ENCODE measurements around the gene BET1L. TPM values are rescaled to one million over a fixed set of nuclear protein-coding genes. Genes with fewer than 3 reads are reported as not detected.
"Not testable (repeated sequence)": the region's sequence is repeated elsewhere in the genome, so short reads cannot be mapped to it uniquely, and the experiment has no call there.

Gene BET1L
- total RNA-seq, 1 donor from 2014 or later, result 17.8 TPM

DNA sequence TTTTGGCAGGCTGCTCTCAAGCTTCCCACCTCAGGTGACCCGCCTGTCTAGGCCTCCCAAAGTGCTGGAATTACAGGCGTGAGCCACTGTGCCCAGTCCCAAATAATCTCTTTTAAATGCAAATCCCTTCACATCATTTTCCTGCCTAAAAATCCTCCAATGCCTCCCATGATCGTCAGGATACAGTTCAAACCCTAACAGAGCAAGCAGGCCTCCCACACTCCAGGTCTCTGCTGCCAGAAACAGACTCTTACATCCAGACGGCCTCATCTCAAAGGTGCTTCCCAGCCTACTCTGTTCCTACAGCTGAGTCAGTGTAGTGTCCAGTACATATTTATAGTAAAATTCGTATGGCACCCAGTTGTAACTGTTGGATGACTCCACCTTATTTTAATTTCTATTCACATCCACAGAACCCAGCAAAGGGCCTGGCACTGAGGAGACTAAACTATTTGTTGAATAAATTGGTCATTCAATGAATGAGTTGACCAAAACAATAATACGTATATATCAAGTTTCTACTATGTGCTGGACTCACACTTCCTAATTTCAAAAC lies 20.7 kb upstream of the BET1L start:
- DNase-seq, result no peak

DNA sequence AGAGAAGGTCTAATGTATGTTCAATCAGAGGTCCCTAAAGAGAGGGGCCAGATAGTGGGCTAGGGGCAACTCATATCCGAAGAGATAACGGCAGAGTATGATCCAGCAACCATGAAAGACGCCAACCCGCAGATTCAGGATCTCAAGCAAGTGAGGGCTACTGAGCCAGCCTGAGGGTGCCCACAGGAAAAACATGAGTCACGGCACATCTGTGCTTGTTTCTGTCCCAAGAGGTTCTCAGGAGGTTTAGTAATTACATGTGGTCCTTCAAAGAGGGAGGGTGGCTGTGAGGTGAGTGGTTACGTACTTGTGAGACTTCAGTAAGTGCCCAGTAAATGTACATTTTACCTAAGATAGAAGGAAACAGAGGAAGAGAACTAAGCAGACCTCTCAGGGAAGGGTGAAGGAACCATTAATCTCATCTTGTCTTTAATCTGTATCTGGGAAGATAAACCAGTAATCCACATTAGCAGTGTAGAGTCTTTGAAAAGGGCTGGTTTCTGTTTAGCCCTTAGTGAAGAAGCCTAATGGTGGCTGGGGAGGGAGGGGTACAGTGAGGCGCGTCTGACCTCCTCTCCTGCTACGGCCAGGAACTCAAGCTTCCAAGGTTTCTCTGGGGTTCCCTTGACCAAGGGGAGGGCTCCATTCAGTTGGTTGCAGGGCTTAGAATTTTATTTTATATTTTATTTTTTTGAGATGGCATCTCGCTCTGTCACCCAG lies 18.7 kb upstream of the BET1L start:
- no peak for DNase-seq

DNA sequence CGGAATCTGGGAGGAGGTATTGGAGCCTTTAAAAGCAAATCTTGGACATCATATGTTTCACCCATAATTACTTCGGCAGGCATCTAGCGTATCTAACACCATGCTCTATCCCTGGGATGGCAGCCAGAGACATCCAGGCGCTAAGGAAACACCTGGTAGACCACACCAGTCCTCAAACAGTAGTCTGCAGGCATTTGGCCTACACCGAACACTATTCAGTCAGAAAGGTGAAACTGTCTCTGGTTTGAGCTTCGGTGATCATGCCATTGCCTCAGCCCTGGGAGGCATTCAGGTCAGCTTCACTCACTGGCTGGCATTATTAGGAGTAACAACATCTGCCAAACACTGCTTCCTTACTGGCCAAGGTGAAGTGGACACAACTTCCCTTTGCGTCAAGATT lies 17.2 kb upstream of the BET1L start:
- no peak for DNase-seq

DNA sequence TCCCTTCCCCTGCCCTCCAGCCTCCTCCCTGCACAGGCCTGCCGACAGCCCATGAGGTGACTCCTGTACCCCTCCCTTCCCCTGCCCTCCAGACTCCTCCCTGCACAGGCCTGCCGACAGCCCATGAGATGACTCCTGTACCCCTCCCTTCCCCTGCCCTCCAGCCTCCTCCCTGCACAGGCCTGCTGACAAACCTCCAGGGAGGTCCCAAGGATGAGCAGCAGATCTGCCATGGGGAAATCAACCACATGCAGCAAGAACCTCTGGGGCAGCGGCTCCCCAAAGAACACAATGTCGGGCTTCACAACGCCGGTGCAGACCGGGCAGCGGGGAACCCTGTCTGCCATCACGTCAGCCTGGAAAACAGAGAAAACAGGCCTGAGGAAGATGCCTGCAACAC lies 16.7 kb upstream of the BET1L start:
- no peak for DNase-seq

DNA sequence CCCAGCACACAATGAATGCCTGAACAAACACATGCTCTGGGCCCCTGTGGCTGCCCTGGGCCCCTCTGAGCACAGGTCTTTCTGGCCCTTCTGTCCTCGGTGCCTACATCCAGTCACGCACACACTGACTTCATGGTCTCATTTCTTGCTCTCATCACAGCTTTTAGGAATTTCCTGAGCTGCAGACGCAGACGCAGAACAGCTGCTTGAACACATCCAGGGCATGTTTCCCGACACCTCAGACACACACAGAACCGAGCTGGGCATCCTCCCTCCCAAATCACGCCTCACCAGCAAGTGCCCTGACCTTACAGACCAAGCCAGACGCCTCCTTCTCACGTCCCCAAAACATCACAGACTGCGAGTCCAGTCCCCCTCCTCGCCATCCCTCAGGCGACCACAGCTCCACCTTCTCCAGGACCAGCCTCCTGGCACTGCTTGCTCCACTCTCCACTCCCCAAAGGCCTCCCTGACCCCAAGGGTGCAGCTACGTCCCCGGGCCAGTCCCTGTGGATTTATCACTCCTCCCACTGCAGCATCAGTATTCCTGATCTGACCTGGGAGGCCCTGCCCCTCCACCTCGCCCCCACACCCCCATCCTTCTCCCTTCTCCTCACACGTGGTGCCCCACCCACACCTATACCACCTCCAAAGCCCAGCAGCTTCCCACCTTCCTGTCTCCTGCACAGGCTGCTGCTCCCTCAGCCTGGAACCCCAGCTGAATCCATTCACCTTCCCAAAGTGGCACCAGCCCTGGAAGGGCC lies 16.0 kb upstream of the BET1L start:
- DNase-seq, result no peak

DNA sequence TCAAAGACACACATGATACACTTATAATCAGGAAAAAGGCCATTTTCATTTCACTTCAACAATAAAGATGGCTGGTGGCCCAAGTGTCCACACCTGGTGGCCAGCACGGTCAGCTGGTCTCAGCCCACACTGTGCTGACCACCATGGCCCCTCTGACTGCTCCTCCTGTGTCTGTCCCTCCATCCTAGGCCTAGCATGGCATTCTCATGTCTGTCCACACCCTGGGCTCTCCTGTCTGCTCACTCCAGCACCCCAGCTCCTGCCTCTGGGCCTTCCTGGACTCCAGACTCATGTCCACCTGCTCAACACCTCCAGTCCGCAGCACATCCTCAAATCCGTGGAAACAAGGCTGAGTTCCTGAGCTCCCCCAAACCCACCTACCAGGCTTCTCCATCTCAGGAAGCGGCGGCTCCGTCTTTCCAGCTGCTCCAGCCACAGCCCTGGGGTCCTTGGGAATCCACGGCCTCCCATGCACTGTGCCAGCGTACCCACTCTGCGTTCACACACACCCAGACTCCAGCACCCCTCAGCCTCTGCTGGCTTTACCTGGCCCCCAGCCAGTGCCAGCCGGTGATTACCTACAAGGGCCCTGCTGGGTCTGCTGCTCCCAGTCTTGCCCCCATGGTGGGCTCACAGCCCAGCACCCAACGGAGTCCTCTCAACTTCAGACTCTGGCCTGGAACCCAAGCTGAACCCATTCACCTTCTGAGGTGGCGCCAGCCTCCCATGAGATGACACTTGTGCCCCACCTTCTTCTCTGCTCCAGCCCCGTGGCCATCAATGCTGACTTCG lies 15.0 kb upstream of the BET1L start:
- DNase-seq, result no peak

DNA sequence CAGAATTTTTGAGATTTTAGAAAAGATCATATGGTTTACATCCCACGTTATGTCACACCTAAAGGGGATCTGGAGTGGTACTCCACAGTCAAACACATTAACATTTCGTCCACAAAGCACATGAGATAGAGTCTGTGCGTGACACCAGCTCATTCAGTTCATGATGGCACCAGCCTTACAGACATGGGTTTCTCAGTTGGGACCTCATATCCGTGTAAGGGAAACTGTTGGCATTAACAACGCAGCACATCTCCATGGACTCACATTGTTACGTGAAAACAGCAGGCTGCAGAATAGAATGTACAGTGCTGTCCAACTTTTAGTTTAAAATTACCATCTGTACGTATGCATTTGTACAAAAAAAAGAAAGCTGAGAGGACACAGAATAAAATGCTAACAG lies 14.3 kb upstream of the BET1L start:
- DNase-seq, result no peak

DNA sequence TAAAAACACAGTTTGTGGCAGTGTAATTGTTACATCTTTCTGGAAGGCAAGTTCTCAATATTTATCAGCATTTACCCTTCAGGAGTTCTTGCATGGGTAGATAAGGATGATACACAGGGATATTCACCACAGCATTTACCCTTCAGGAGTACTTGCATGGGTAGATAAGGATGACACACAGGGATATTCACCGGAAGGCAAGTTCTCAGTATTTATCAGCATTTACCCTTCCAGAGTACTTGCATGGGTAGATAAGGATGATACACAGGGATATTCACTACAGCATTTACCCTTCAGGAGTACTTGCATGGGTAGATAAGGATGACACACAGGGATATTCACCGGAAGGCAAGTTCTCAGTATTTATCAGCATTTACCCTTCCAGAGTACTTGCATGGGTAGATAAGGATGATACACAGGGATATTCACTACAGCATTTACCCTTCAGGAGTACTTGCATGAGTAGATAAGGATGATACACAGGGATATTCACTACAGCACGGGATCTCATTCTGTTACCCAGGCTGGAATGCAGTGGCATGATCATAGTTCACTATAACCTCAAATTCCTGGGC lies 13.5 kb upstream of the BET1L start:
- DNase-seq, result not testable (repeated sequence)

DNA sequence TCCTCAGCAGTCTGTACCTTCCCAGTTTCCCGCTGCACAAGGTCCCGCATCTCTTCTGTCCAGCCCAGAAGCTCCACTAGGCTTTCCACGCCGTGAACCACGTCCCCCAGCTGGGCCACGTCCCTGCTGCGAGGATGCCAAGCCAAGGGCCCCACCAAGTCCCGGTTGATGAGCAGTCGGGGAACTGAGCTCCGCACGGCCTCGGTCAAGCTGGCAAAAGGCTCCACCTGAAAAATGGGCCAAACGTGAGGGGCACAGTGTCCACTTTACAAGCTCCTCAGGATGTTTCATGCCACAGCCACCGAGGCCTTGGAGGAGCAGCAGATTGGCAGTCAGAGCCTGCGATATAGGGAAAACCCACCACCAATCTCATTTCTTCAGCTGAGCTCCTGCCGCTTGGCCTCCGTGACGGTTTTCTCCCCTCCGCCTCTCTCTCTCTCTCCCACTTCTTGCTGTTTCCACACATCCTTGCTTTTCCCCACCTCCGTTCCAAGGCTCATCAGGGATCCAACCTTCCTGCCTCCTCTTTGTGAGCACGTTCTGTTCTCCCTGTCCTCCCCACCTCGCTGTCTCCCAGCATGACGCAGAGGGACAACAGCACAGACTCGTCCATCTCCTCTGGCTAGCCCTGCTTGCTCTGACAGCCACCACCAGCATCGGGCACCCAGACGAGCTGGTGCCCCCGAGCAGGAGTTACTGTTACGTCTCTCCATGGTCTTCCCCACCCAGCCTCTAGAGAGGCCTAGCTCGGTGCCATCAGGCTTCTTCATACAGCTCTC lies 11.8 kb upstream of the BET1L start:
- no peak for DNase-seq

DNA sequence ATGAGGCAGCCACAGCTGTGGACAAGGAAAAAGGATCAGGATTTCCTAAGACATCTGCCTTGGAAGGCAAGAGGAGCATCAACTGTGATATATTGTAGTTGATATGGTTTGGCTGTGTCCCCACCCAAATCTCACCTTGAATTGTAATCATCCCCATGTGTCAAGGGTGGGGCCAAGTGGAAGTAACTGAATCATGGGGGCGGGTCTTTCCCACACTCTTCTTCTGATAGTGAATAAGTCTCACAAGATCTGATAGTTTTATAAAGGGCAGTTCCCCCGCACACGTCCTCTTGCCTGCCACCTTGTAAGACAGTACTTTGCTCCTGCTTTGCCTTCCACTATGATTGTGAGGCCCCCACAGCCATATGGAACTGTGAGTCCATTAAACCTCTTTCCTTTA lies 10.5 kb upstream of the BET1L start:
- no peak for DNase-seq

DNA sequence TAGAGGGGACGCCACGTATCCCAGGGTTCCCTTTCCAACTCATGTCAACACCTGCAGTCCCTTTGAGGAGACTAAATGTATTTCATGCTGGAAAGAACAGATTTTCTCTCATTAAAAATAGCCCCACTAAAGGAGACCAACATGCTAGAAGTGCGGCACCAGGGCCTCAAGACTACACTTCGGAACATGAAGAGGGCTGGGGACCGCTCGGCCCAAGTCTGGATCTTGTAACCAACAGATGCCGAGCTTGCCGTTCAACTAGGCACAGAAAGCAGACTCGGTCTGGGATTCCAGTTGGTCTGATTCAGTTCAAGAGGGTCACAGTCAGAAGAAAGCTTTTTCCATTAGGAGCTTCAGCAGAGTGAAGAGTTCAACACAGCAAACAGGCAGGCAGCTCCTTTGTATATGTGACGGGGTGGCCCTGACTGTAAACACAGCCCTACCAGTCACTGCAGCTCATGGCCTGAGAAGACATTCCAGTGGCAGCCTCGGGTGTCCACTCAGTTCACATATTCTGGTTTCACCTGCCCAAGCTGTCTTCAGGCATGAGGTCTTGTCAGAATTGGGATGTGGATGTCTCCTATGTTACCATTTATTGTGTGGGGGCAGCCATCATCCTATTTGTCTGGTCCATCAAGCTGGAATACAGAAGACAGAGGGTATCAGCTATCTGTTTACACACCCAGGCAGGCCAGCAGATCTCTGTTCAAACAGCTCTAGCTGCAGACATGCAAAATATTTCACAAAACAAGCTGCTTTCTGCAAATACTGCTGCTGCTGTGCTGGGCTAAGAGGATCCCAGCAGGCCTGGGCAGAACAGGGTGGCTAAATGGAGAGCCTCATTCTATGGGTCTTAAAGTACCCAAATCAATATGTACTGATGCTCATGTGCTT lies 9.1 kb upstream of the BET1L start:
- no peak for DNase-seq

DNA sequence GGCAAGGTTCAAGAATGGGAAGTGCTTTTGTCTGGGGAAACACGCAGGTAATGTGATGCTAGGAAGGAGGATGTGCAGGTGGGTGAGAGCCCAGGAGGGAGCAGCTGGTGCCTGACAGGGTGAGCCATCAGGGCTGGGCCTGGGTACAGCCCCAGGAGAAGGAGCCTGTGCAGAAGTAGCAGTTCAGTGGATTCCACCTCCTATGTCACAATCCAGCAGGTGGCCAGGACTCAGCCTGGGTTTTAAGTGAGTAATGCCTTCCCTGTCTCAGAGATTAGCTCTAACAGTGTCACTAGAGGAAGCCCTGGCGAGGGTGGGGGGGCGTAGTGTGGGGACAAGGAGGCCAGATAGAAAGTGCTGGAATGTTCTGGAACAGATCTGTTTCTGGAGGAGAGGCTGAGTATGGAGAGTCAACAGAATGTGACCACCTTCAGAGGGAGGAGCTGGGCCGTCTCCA lies 8.4 kb upstream of the BET1L start:
- no peak for DNase-seq

DNA sequence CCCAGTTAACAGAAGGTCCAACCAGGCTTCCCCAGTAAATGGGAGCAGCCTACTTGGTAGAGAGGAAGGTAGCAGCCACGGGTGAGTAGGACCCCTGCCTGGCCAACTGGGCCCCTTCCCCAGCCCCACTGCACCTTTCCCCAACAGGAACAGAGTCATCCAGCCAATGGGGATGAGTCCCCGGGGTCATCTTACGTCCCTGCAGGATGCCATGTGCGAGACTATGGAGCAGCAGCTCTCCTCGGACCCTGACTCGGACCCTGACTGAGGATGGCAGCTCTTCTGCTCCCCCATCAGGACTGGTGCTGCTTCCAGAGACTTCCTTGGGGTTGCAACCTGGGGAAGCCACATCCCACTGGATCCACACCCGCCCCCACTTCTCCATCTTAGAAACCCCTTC lies 6.9 kb upstream of the BET1L start:
- no peak for DNase-seq

DNA sequence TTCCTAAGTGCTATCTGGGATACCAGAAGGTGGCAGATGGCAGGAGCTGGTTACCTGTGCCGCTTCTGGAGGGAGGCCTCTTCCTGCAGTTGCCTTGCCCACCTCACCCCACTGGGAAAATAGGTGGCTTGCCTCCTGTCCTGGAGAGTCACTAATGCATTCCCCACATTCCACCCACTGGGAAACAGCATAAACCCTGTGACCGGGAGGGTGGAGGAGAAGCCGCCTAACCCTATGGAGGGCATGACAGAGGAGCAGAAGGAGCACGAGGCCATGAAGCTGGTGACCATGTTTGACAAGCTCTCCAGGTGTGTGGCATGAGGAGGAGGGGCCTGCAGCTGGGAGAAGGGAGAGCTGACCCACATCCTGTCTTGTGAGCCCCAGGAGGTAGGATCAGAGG lies 5.9 kb upstream of the BET1L start:
- DNase-seq, result no peak

DNA sequence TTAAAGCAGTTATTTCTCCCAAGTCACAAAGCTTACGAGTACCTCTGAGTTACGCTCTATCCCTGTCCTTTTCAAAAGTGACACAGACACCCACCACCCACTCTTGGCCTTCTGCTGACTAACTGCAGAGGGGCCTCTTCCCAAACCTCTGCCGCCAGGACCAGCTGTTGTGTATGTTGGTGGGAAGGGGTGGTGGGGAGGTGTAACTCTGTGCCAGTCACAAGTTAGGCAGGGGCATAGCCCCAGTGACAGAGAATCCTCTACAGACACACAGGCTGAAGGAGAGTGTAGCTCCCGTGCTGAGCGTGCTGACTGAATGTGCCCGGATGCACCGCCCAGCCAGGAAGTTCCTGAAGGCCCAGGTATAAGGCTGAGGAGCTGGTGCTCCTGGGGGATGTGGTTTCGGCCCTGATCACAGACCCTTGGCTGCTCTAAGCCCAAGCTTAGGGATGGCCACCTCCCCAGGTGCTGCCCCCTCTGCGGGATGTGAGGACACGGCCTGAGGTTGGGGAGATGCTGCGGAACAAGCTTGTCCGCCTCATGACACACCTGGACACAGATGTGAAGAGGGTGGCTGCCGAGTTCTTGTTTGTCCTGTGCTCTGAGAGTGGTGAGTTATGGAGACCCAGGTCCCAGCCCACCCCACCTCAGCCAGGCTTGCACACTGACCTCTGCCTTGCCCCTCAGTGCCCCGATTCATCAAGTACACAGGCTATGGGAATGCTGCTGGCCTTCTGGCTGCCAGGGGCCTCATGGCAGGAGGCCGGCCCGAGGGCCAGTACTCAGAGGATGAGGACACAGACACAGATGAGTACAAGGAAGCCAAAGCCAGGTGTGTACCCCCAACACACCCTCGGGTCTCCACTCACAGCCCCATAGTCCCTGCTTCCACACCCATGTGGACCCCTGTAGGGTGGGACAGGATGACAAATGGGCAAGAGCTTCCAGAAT lies 5.2 kb upstream of the BET1L start:
- DNase-seq, result no peak

DNA sequence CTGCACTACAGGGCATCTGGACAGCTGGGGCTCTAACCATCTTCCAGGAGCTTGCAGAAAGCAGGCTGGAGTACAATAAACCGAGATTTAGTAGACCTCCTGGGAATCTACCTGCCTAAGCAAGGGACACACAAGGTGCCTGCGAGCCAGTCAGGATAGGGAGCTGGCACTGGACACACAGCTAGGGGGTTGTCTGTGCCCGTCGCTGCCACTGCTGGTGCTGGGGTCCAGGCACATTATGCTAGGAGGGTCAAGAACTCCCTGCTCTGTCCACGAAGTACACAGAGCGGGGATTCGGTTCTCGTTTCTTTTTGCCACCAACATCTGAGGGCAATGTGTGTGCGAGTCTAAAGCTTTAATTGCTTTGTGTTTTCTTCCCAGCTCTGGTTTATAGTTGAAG lies 4.5 kb upstream of the BET1L start:
- no peak for DNase-seq

DNA sequence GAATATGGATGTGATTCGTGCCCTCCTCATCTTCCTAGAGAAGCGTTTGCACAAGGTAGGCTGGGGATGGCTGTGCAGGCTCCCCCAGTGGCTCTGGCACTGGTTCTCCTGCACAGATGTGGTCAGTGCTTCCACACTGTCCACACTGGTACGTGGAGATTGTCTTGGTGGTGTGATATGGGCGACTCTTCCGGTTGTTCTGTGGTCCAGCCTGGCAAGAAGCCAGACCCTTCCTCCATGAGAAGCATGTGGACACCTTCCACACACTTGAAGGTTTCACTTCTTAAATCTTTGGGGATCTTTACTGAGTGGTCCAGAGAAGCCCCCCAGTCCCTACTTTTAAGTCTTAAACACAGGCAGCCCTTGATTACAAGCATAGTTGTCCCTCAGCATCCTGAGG lies 4.1 kb upstream of the BET1L start:
- no peak for DNase-seq

DNA sequence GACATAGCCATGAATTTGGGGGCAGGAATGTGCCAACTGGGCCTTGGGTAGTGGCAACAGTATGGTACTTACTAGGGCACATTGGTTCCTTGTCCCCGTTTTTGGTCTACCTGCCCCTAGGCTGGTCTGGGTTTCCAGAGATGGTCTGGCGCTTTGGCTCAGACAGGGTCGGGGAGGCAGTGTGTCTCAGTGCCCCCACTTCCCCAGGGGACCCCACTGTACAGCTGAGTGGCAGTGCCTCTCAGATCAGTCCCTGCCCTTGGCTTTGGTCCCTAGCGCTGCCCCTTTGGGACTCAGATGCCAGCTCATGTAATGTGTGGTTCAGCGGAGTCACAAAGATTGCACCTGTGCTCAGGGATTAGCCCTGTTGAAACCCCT lies 3.6 kb upstream of the BET1L start:
- DNase-seq, result no peak

DNA sequence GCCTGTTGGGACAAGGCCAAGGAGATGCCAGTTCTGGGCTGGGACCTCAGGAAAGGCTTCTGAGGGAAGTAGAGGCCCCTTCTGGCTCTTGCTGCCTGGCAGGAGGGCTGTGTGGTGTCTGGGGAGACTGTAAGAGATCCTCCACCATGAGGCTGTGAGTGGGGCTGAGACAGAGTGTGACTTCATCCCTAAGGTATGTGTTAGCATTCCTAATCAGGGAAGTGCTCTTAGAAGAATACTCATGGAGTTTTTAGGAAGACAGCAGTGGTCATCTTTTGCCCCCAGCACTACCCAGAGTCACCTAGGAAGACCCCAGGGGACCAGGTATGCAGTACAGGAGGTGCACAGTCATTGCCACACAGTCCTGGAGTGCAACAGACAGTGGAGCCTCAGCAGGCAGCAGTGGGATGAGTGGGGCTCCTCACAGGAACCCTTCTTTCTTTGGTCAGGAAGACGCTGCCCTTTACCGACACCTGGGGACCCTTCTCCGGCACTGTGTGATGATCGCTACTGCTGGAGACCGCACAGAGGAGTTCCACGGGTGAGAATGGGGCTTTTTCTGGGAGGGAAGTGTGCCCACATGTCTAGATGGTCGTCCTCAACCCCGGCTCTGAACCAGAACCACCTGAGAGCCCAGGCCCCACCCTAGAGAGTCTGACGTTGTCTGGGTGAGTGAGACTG lies 3.1 kb upstream of the BET1L start:
- no peak for DNase-seq

Measured in skin of body (tissue), 2 donors.